ENCODE measurements around the gene PCNX2.

GRCh38 chr1:233005703-233006102 lies 289.8 kb downstream of the PCNX2 start:
- TF ChIP-seq POLR2A (IDR thresholded peaks at IDR 0.05) (no peak), CTCF (IDR thresholded peaks at IDR 0.05) (no peak)

Data from testis (tissue), 2 donors.